ENCODE measurements around the gene TMEM270. TPM values are rescaled to one million over a fixed set of nuclear protein-coding genes. Genes with fewer than 3 reads are reported as not detected.
A peak's percentile ranks its signal among the peaks of the same experiment; 100 is the strongest.

Gene TMEM270
- polyA plus RNA-seq, 2 of the 4 experiments (the other 2 are of a cell fraction): not detected

DNA sequence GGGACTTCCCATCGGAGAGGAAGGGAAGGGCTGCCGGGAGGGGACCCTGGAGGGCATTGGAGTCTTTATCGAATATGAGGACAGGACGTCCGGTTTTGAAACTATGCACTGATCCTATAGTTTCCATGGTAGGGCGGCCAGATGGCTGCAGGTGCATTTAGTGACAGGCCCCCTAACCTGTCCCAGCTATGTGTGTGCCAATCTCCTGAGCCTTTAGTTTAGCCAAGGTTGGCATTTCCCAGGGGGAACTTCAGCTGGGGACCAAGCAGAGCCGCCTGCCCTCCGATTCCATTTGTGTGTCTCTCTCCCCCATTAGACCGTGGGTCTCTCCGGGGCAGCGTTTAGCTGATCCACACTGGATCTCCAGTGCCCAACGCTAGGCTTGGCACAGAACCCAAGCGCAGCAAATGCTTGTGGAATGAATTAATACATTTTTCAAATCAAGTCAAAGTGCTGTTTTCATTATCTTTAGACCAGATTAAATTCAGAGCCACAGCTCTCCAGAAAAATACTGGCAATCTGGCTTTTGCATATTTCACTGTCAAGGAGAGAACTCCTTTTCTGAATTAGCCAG, 19.9 kb downstream of the TMEM270 start:
- Histone ChIP-seq H3K4me1 (peaks cover 17% of the 10 kb centered on the region), H3K4me2 (peak overlapping the region; percentile 36; the same call in 2 of the 3 replicates), H3K4me3 (no peak overlapping the region), H3K27ac (no peak overlapping the region), H3K9me3 (no peaks in the 10 kb centered on the region)
- DNase-seq (ENCODE audit: low read depth in 1 of 2, low spot score in 1 of 2) (no peak), ATAC-seq (peak in 1 of 2 experiments; percentile 18; a peak in 3 of 6 replicates), FAIRE-seq (no peak)
- CTCF ChIA-PET: interaction anchor here (0.6 to 4.3 kb wide), 8 partner anchors 10 to 151 kb away, joined by 3 to 25 read pairs (median 4); partner anchors contain the start of gene ELN
- 69% methylated on average over 13 of the region's 13 CpGs for WGBS (ENCODE audit: missing lambda C conversion rate)
- POLR2A ChIA-PET: no interaction called here
- TF ChIP-seq RARB (CRISPR knock-in tag; IDR thresholded peaks at IDR 0.05) (no peak), HMGXB4 (CRISPR knock-in tag; IDR thresholded peaks at IDR 0.05; ENCODE audit: borderline replicate concordance) (no peak), SMC3 (IDR thresholded peaks at IDR 0.05) (no peak), ZSCAN20 (CRISPR knock-in tag; IDR thresholded peaks at IDR 0.05) (no peak), FOSL2 (IDR thresholded peaks at IDR 0.05) (no peak), FOSL2 (CRISPR knock-in tag; IDR thresholded peaks at IDR 0.05) (no peak), CBX2 (IDR thresholded peaks at IDR 0.05; ENCODE audit: borderline replicate concordance, low read depth) (no peak), ZC3H11A (IDR thresholded peaks at IDR 0.05) (no peak), CEBPB (IDR thresholded peaks at IDR 0.05) (no peak), POLR2AphosphoS2 (conservative IDR thresholded peaks at IDR 0.05; ENCODE audit: low read length) (no peak), TFCP2L1 (CRISPR knock-in tag; IDR thresholded peaks at IDR 0.05) (no peak), RNF2 (IDR thresholded peaks at IDR 0.05; ENCODE audit: borderline replicate concordance, low read depth) (no peak), HOXB13 (CRISPR knock-in tag; IDR thresholded peaks at IDR 0.05; ENCODE audit: low read depth) (no peak)

- H3K27ac ChIP-seq: no peak overlapping the region
- 0 out of 3 replicates have a peak overlapping the region, but pooled peaks have one; percentile 1 for H3K4me2 ChIP-seq
- WGBS (ENCODE audit: missing lambda C conversion rate): 28% methylated on average over 5 of the region's 5 CpGs
- H3K9me3 ChIP-seq: no peaks in the 10 kb centered on the region
- peaks cover 17% of the 10 kb centered on the region for H3K4me1 ChIP-seq
- TF ChIP-seq MYC (IDR thresholded peaks at IDR 0.05; ENCODE audit: borderline replicate concordance, low read length): no peak
- TF ChIP-seq RNF2 (IDR thresholded peaks at IDR 0.05; ENCODE audit: borderline replicate concordance, low read depth): no peak
- TF ChIP-seq MAZ (IDR thresholded peaks at IDR 0.05; ENCODE audit: borderline replicate concordance, low read depth, low read length): no peak
- no peak for TF ChIP-seq RARB (CRISPR knock-in tag; IDR thresholded peaks at IDR 0.05)
- no peak for TF ChIP-seq RAD21 (conservative IDR thresholded peaks at IDR 0.05 in 1 of 2, IDR thresholded peaks at IDR 0.05 in 1 of 2)
- TF ChIP-seq MAX (IDR thresholded peaks at IDR 0.05): no peak
- no peak for TF ChIP-seq KDM5A (IDR thresholded peaks at IDR 0.05)
- no peak for TF ChIP-seq HES2 (IDR thresholded peaks at IDR 0.05)
- TF ChIP-seq CHD2 (IDR thresholded peaks at IDR 0.05; ENCODE audit: low read length, partially characterized antibody): no peak
- TF ChIP-seq ZFP36 (IDR thresholded peaks at IDR 0.05; ENCODE audit: borderline replicate concordance, partially characterized antibody): no peak
- no peak for TF ChIP-seq CBX8 (IDR thresholded peaks at IDR 0.05)
- no peak for TF ChIP-seq RCOR1 (IDR thresholded peaks at IDR 0.05; ENCODE audit: low read depth, low read length)
- TF ChIP-seq FOXS1 (CRISPR knock-in tag; IDR thresholded peaks at IDR 0.05): no peak
- no peak for TF ChIP-seq CBX2 (IDR thresholded peaks at IDR 0.05; ENCODE audit: borderline replicate concordance, low read depth)
- TF ChIP-seq GATA3 (IDR thresholded peaks at IDR 0.05; ENCODE audit: borderline replicate concordance): no peak
- TF ChIP-seq HEYL (CRISPR knock-in tag; IDR thresholded peaks at IDR 0.05): no peak
- no peak for TF ChIP-seq CEBPB (IDR thresholded peaks at IDR 0.05)
- ChIA-PET CTCF (interaction anchor here (0.6 to 4.3 kb wide), 10 partner anchors 10 to 152 kb away, joined by 3 to 25 read pairs (median 4); partner anchors contain the start of gene ELN), POLR2A (no interaction called here)
- FAIRE-seq (no peak), ATAC-seq (peak; percentile 16 to 44; a peak in 4 of 6 replicates), DNase-seq (ENCODE audit: low read depth in 1 of 2, low spot score in 1 of 2) (no peak)
- H3K4me3 ChIP-seq: no peak overlapping the region
Observed at GRCh38 chr7:73881352-73882046, 20.5 kb downstream of the TMEM270 start.
